ENCODE results near the gene DPH7. TPM values are rescaled to one million over a fixed set of nuclear protein-coding genes. Genes with fewer than 3 reads are reported as not detected.
A peak's percentile ranks its signal among the peaks of the same experiment; 100 is the strongest.
"Not testable (repeated sequence)": the region's sequence is repeated elsewhere in the genome, so short reads cannot be mapped to it uniquely, and the experiment has no call there.

The DPH7 gene
- total RNA-seq (57.3 and 65.6 TPM in 2 replicates), polyA plus RNA-seq (61.2 and 78.4 TPM in 2 replicates)

- Histone ChIP-seq H3K9me3 (ENCODE audit: low read depth) (no peaks in the 10 kb centered on the region), H3K27me3 (no peaks in the 10 kb centered on the region), H3K36me3 (no peaks in the 10 kb centered on the region), H3K4me3 (peak within 1 kb of the TSS; percentile 81), H3K4me1 (ENCODE audit: low read depth) (peaks cover 29% of the 10 kb centered on the region), H3K27ac (peak within 1 kb of the TSS; percentile 84)
- TF ChIP-seq CTCF (IDR thresholded peaks at IDR 0.05; ENCODE audit: low read depth, low read length), result peak; percentile 91
- peak; percentile 95 to 97 for DNase-seq (ENCODE audit: low read depth in 1 of 2, low spot score in 1 of 2)
These were observed at the start of gene DPH7 for GRCh38 chr9:137578518-137579258. TSS of gene DPH7 (minus strand) at chr9:137578925. CDS start at chr9:137578777, 148 bp downstream.

GRCh38 chr9:137627406-137627805, 48.7 kb upstream of the DPH7 start:
- H3K27me3 ChIP-seq; H3K36me3 ChIP-seq; DNase-seq (ENCODE audit: low read depth in 1 of 2, low spot score in 1 of 2); H3K4me1 ChIP-seq (ENCODE audit: low read depth); H3K4me3 ChIP-seq; H3K9me3 ChIP-seq (ENCODE audit: low read depth); H3K27ac ChIP-seq: not testable (repeated sequence)

- no peak for TF ChIP-seq CTCF (IDR thresholded peaks at IDR 0.05; ENCODE audit: low read depth, low read length)
- H3K9me3 ChIP-seq (ENCODE audit: low read depth), result no peaks in the 10 kb centered on the region
- H3K27ac ChIP-seq, result no peak overlapping the region
- H3K4me3 ChIP-seq, result no peak overlapping the region
- no peaks in the 10 kb centered on the region for H3K27me3 ChIP-seq
- DNase-seq (ENCODE audit: low read depth in 1 of 2, low spot score in 1 of 2), result no peak
- H3K36me3 ChIP-seq, result no peaks in the 10 kb centered on the region
- no peaks in the 10 kb centered on the region for H3K4me1 ChIP-seq (ENCODE audit: low read depth)
These were observed 47.7 kb upstream of the DPH7 start for GRCh38 chr9:137626464-137626863.

GRCh38 chr9:137622211-137622610, 43.5 kb upstream of the DPH7 start:
- not testable (repeated sequence) for DNase-seq (ENCODE audit: low read depth in 1 of 2, low spot score in 1 of 2); H3K9me3 ChIP-seq (ENCODE audit: low read depth); H3K27ac ChIP-seq; H3K4me3 ChIP-seq; H3K36me3 ChIP-seq; H3K27me3 ChIP-seq
- H3K4me1 ChIP-seq (ENCODE audit: low read depth), result peaks cover 13% of the 10 kb centered on the region

GRCh38 chr9:137621131-137621757, 42.5 kb upstream of the DPH7 start:
- Histone ChIP-seq H3K4me1 (ENCODE audit: low read depth) (peaks cover 13% of the 10 kb centered on the region), H3K27ac (no peak overlapping the region), H3K27me3 (no peaks in the 10 kb centered on the region), H3K9me3 (ENCODE audit: low read depth) (no peaks in the 10 kb centered on the region), H3K4me3 (no peak overlapping the region), H3K36me3 (no peaks in the 10 kb centered on the region)
- DNase-seq (ENCODE audit: low read depth in 1 of 2, low spot score in 1 of 2), result peak in 1 of 2 donors; percentile 25
- peak; percentile 38 for TF ChIP-seq CTCF (IDR thresholded peaks at IDR 0.05; ENCODE audit: low read depth, low read length)

GRCh38 chr9:137620581-137620980, 41.9 kb upstream of the DPH7 start:
- DNase-seq (ENCODE audit: low read depth in 1 of 2, low spot score in 1 of 2), result no peak
- TF ChIP-seq CTCF (IDR thresholded peaks at IDR 0.05; ENCODE audit: low read depth, low read length), result no peak
- Histone ChIP-seq H3K27ac (no peak overlapping the region), H3K9me3 (ENCODE audit: low read depth) (no peaks in the 10 kb centered on the region), H3K27me3 (no peaks in the 10 kb centered on the region), H3K4me3 (no peak overlapping the region), H3K4me1 (ENCODE audit: low read depth) (peaks cover 13% of the 10 kb centered on the region), H3K36me3 (peaks cover 1% of the 10 kb centered on the region)

All from cardiac muscle cell (in vitro differentiated cells and primary cell).